CD4-positive, alpha-beta T cell (primary cell): ENCODE data around the gene TTYH2. TPM values are rescaled to one million over a fixed set of nuclear protein-coding genes. Genes with fewer than 3 reads are reported as not detected.

Source experiments
- ATAC-seq: fragments of 200-7000 bp; cut with Tn5 transposase; one replicate; pipeline ENCODE4 v1.10.0; 2022; ENCODE audit warnings: mild to moderate bottlenecking; ENCODE audit not compliant: poor library complexity
- CTCF ChIA-PET: fragments of 350-600 bp; sonication (Branson Sonifier 250); formaldehyde crosslinking; loops from one replicate; lab custom pipeline; 2021; ENCODE audit warnings: antibody characterized with exemption, inconsistent platforms; lab: Charles Lee
- POLR2A ChIA-PET: fragments of 350-600 bp; sonication (Branson Sonifier 250); formaldehyde crosslinking; loops from one replicate; lab custom pipeline; 2021; ENCODE audit warnings: antibody characterized with exemption, inconsistent platforms; lab: Charles Lee
- DNase-seq, 14 experiments: peaks; one replicate each; pipeline ENCODE4 v3.0.0-alpha.2; 2013 to 2020; ENCODE audit warnings: mixed read lengths in 2 of 14
- H3K27ac ChIP-seq, 2 donors: one replicate each; pipeline versions ENCODE4 v1.5.1 to v1.7.0; 2013; ENCODE audit warnings: low read length in 2 of 2, low read depth in 1 of 2, mild to moderate bottlenecking in 1 of 2
- H3K27me3 ChIP-seq, 2 experiments: 1 replicate in 1 of 2; 2 replicates in 1 of 2; pipeline versions ENCODE4 v1.6.1 to v1.7.0; 2013; ENCODE audit warnings: low read length in 2 of 2, control low read depth in 1 of 2, mild to moderate bottlenecking in 1 of 2, moderate library complexity in 1 of 2; ENCODE audit not compliant: insufficient read depth in 2 of 2, control insufficient read depth in 1 of 2
- H3K36me3 ChIP-seq: one replicate; pipeline ENCODE4 v1.6.1; 2013; ENCODE audit warnings: low read length, control low read depth; ENCODE audit not compliant: insufficient read depth
- H3K4me1 ChIP-seq: one replicate; pipeline ENCODE4 v1.6.1; 2013; ENCODE audit warnings: low read length, control low read depth; ENCODE audit not compliant: insufficient read depth
- H3K4me3 ChIP-seq: one replicate; pipeline ENCODE4 v1.5.1; 2013; ENCODE audit warnings: mild to moderate bottlenecking, low read length, moderate library complexity
- H3K9me3 ChIP-seq, 2 experiments: 1 replicate in 1 of 2; 2 replicates in 1 of 2; pipeline versions ENCODE4 v1.6.1 to v1.7.0; 2013; ENCODE audit warnings: low read length in 2 of 2, mild to moderate bottlenecking in 2 of 2, control low read depth in 1 of 2, moderate library complexity in 1 of 2; ENCODE audit not compliant: control insufficient read depth in 1 of 2, insufficient read depth in 1 of 2
- H3K27ac Mint-ChIP-seq: one replicate; pipeline ENCODE4 v1.8.0; 2020; ENCODE audit warnings: mixed read lengths
- H3K27me3 Mint-ChIP-seq: one replicate; pipeline ENCODE4 v1.8.0; 2021; ENCODE audit warnings: mixed read lengths
- H3K36me3 Mint-ChIP-seq: one replicate; pipeline ENCODE4 v1.8.0; 2021; ENCODE audit warnings: low read depth, mixed read lengths
- H3K4me1 Mint-ChIP-seq: one replicate; pipeline ENCODE4 v1.8.0; 2021; ENCODE audit warnings: low read depth, mixed read lengths
- H3K4me3 Mint-ChIP-seq: one replicate; pipeline ENCODE4 v1.8.0; 2020; ENCODE audit warnings: mild to moderate bottlenecking, mixed read lengths
- H3K9me3 Mint-ChIP-seq: one replicate; pipeline ENCODE4 v1.8.0; 2020; ENCODE audit warnings: mixed read lengths
- CTCF ChIP-seq: fragments of 200-600 bp; IDR thresholded peaks from one replicate; pipeline ENCODE4 v1.8.0; 2022; ENCODE audit warnings: antibody characterized with exemption, mild to moderate bottlenecking
- intact Hi-C, 2 experiments: fragments of 100-400 bp; cut with DNase I in 1 of 2; cut with micrococcal nuclease in 1 of 2; formaldehyde crosslinking; loops; one replicate each; pipeline versions ENCODE4 v1.15.1 to v1.9.0; 2023 to 2025; cut with DNase I, micrococcal nuclease
- total RNA-seq, 174 experiments: library from RNA in 2 of 174; stranded (reverse) in 2 of 174; gene quantifications; one replicate each; pipeline ENCODE4 v1.2.3 and lab custom pipeline; 2021 to 2026

The TTYH2 gene
- total RNA-seq, 2 experiments from 2014 or later: 4.4 to 5.4 TPM

DNA sequence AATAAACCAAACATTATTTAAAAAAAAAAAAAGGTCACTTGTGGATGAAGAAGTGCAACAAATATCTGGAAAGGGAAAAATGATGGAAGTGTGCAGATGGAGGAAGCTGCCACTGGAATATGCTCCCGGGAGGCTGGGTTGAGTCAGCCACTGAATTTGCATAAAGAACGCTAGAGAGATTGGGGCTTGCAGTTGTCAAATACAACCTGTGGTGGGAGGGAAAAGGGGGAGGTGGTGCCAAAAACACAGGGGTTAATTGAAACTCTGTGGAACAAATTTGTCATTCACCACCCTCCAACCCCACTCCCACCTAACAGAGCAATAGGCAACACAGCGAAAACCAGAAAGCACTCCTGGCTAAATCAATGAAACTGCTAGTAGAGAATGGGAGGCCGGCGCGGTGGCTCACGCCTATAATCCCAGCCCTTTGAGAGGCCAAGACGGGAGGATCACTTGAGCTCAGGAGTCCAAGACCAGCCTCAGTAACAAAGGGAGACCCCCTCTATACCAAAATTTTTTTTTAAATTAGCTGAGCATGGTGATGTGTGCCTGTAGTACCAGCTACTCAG lies 47.5 kb upstream of the TTYH2 start:
- Histone ChIP-seq H3K36me3 (no peaks in the 10 kb centered on the region), H3K9me3 (no peaks in the 10 kb centered on the region), H3K27me3 (peaks cover 7 to 10% of the 10 kb centered on the region in 2 experiments), H3K4me1 (no peaks in the 10 kb centered on the region), H3K27ac (no peak overlapping the region), H3K4me3 (no peak overlapping the region)
- Mint-ChIP-seq H3K4me1 (no peaks in the 10 kb centered on the region), H3K9me3 (no peaks in the 10 kb centered on the region), H3K27ac (no peak overlapping the region), H3K27me3 (peaks cover 30% of the 10 kb centered on the region), H3K4me3 (no peak overlapping the region), H3K36me3 (no peaks in the 10 kb centered on the region)
- no peak for TF ChIP-seq CTCF
- DNase-seq (no peak), ATAC-seq (no peak)
- intact Hi-C loops: no loop called here
- CTCF ChIA-PET: no interaction called here
- POLR2A ChIA-PET: no interaction called here

- H3K27me3 Mint-ChIP-seq: peaks cover 44% of the 10 kb centered on the region
- CTCF ChIA-PET: no interaction called here
Measured at GRCh38 chr17:74170924-74171323, 42.4 kb upstream of the TTYH2 start.

GRCh38 chr17:74172700-74173099 lies 40.7 kb upstream of the TTYH2 start:
- Histone ChIP-seq H3K27ac (no peak overlapping the region), H3K36me3 (no peaks in the 10 kb centered on the region), H3K9me3 (no peaks in the 10 kb centered on the region), H3K4me3 (no peak overlapping the region), H3K4me1 (no peaks in the 10 kb centered on the region), H3K27me3 (peaks cover 8% of the 10 kb centered on the region in 2 experiments)
- intact Hi-C loops: loop anchor here (10.0 kb wide), 2 partner anchors 528 to 1448 kb away; partner anchors contain the start of gene SDK2 (in 1 of the 2)
- Mint-ChIP-seq H3K27me3 (peaks cover 39% of the 10 kb centered on the region), H3K4me1 (no peaks in the 10 kb centered on the region), H3K36me3 (no peaks in the 10 kb centered on the region), H3K4me3 (no peak overlapping the region), H3K27ac (no peak overlapping the region), H3K9me3 (no peaks in the 10 kb centered on the region)
- ChIA-PET POLR2A (no interaction called here), CTCF (no interaction called here)
- ATAC-seq (no peak), DNase-seq (no peak)
- TF ChIP-seq CTCF: no peak

More at GRCh38 chr17:74170924-74171323, 42.4 kb upstream of the TTYH2 start:
- Histone ChIP-seq H3K36me3 (no peaks in the 10 kb centered on the region), H3K9me3 (no peaks in the 10 kb centered on the region), H3K4me3 (no peak overlapping the region), H3K27ac (no peak overlapping the region), H3K4me1 (no peaks in the 10 kb centered on the region), H3K27me3 (peaks cover 0 to 7% of the 10 kb centered on the region in 2 experiments)
- no peaks in the 10 kb centered on the region for H3K4me1 Mint-ChIP-seq
- H3K9me3 Mint-ChIP-seq: no peaks in the 10 kb centered on the region
- no peak overlapping the region for H3K27ac Mint-ChIP-seq
- no peaks in the 10 kb centered on the region for H3K36me3 Mint-ChIP-seq
- POLR2A ChIA-PET: no interaction called here
- TF ChIP-seq CTCF: no peak
- intact Hi-C loops: loop anchor here (10.0 kb wide), 2 partner anchors 526 to 1446 kb away; partner anchors contain the start of gene SDK2 (in 1 of the 2)
- H3K4me3 Mint-ChIP-seq: no peak overlapping the region
- ATAC-seq: no peak
- no peak for DNase-seq
